ENCODE data around the gene CETP. TPM values are rescaled to one million over a fixed set of nuclear protein-coding genes. Genes with fewer than 3 reads are reported as not detected.
A peak's percentile ranks its signal among the peaks of the same experiment; 100 is the strongest.

Gene CETP
- polyA plus RNA-seq, 1 donor (not counting 4 experiments of a cell fraction or from before 2014, with no cell fraction given), result not detected

GRCh38 chr16:57027067-57027466, 65.3 kb downstream of the CETP start:
- no peak for FAIRE-seq
- TF ChIP-seq EZH2 (IDR thresholded peaks at IDR 0.05; ENCODE audit: low read length), result no peak
- TF ChIP-seq, protein P1, sequence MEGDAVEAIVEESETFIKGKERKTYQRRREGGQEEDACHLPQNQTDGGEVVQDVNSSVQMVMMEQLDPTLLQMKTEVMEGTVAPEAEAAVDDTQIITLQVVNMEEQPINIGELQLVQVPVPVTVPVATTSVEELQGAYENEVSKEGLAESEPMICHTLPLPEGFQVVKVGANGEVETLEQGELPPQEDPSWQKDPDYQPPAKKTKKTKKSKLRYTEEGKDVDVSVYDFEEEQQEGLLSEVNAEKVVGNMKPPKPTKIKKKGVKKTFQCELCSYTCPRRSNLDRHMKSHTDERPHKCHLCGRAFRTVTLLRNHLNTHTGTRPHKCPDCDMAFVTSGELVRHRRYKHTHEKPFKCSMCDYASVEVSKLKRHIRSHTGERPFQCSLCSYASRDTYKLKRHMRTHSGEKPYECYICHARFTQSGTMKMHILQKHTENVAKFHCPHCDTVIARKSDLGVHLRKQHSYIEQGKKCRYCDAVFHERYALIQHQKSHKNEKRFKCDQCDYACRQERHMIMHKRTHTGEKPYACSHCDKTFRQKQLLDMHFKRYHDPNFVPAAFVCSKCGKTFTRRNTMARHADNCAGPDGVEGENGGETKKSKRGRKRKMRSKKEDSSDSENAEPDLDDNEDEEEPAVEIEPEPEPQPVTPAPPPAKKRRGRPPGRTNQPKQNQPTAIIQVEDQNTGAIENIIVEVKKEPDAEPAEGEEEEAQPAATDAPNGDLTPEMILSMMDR (optimal IDR thresholded peaks at IDR 0.05 in 1 of 3, IDR thresholded peaks at IDR 0.05 in 1 of 3, conservative IDR thresholded peaks at IDR 0.05 in 1 of 3; ENCODE audit: extremely low read depth in 1 of 3, insufficient read depth in 2 of 3, low read length in 3 of 3), result no peak
- dilution Hi-C loops (cut with MboI; ENCODE audit: extremely low pct_ligation_motif_present, low sequenced_read_pairs), result no loop called here

GRCh38 chr16:57028086-57028485, 66.3 kb downstream of the CETP start:
- Histone ChIP-seq H4K20me1 (ENCODE audit: control insufficient read depth, extremely low read depth, insufficient read depth, low read length) (no peaks in the 10 kb centered on the region), H3K9me3 (ENCODE audit: control insufficient read depth, low read depth, low read length) (no peaks in the 10 kb centered on the region), H3K27ac (ENCODE audit: control insufficient read depth, insufficient read depth, low read length) (no peak overlapping the region), H3K9ac (ENCODE audit: control insufficient read depth, extremely low read depth, insufficient read depth, low read length) (no peak overlapping the region), H3K4me2 (ENCODE audit: control insufficient read depth, extremely low read depth, insufficient read depth, low read depth, low read length) (peak overlapping the region; percentile 7), H3K4me1 (ENCODE audit: control insufficient read depth, extremely low read depth, insufficient read depth, low read length) (peaks cover 24% of the 10 kb centered on the region), H3K36me3 (ENCODE audit: control insufficient read depth in 2 of 2, extremely low read depth in 1 of 2, insufficient read depth in 2 of 2, low read length in 2 of 2) (no peaks in the 10 kb centered on the region), H3K9me1 (ENCODE audit: control insufficient read depth, extremely low read depth, insufficient read depth, low read length) (no peaks in the 10 kb centered on the region), H3K79me2 (ENCODE audit: control insufficient read depth, insufficient read depth, low read length) (no peaks in the 10 kb centered on the region), H3K27me3 (ENCODE audit: control insufficient read depth, extremely low read depth, insufficient read depth, low read length) (no peaks in the 10 kb centered on the region), H2AFZ (ENCODE audit: control insufficient read depth, low read length) (no peak overlapping the region), H3K4me3 (ENCODE audit: control insufficient read depth in 2 of 3, extremely low read depth in 1 of 3, insufficient read depth in 2 of 3, low read depth in 1 of 3, low read length in 3 of 3) (no peak overlapping the region)
- FAIRE-seq, result peak; percentile 76
- TF ChIP-seq, protein P1 (optimal IDR thresholded peaks at IDR 0.05 in 1 of 3, IDR thresholded peaks at IDR 0.05 in 1 of 3, conservative IDR thresholded peaks at IDR 0.05 in 1 of 3; ENCODE audit: extremely low read depth in 1 of 3, insufficient read depth in 2 of 3, low read length in 3 of 3), result no peak
- TF ChIP-seq EZH2 (IDR thresholded peaks at IDR 0.05; ENCODE audit: low read length), result no peak
- dilution Hi-C loops (cut with MboI; ENCODE audit: extremely low pct_ligation_motif_present, low sequenced_read_pairs), result no loop called here
- DNase-seq (ENCODE audit: low read depth, low spot score), result peak; percentile 72

More at GRCh38 chr16:57027067-57027466, 65.3 kb downstream of the CETP start:
- Histone ChIP-seq H3K79me2 (ENCODE audit: control insufficient read depth, insufficient read depth, low read length) (no peaks in the 10 kb centered on the region), H3K4me2 (ENCODE audit: control insufficient read depth, extremely low read depth, insufficient read depth, low read depth, low read length) (no peak overlapping the region), H3K9ac (ENCODE audit: control insufficient read depth, extremely low read depth, insufficient read depth, low read length) (no peak overlapping the region), H3K9me3 (ENCODE audit: control insufficient read depth, low read depth, low read length) (no peaks in the 10 kb centered on the region), H3K36me3 (ENCODE audit: control insufficient read depth in 2 of 2, extremely low read depth in 1 of 2, insufficient read depth in 2 of 2, low read length in 2 of 2) (no peaks in the 10 kb centered on the region), H3K27me3 (ENCODE audit: control insufficient read depth, extremely low read depth, insufficient read depth, low read length) (no peaks in the 10 kb centered on the region), H3K4me1 (ENCODE audit: control insufficient read depth, extremely low read depth, insufficient read depth, low read length) (peaks cover 24% of the 10 kb centered on the region), H3K9me1 (ENCODE audit: control insufficient read depth, extremely low read depth, insufficient read depth, low read length) (no peaks in the 10 kb centered on the region), H3K4me3 (ENCODE audit: control insufficient read depth in 2 of 3, extremely low read depth in 1 of 3, insufficient read depth in 2 of 3, low read depth in 1 of 3, low read length in 3 of 3) (no peak overlapping the region), H3K27ac (ENCODE audit: control insufficient read depth, insufficient read depth, low read length) (no peak overlapping the region), H4K20me1 (ENCODE audit: control insufficient read depth, extremely low read depth, insufficient read depth, low read length) (no peaks in the 10 kb centered on the region), H2AFZ (ENCODE audit: control insufficient read depth, low read length) (no peak overlapping the region)
- no peak for DNase-seq (ENCODE audit: low read depth, low spot score)
